Right hindlimb (tissue), 1 donor: ENCODE measurements around the gene CTR9.
A peak's percentile ranks its signal among the peaks of the same experiment; 100 is the strongest.

Source experiments
- DNase-seq: peaks from one replicate; pipeline ENCODE4 v3.0.0-alpha.2; 2018

Gene CTR9

GRCh38 chr11:10750838-10751580 is at the start of gene CTR9:
Gene CTR9, plus strand, starts transcription at chr11:10751246. Its CDS starts 167 bp downstream, at chr11:10751413.
- DNase-seq = peak; percentile 96

- DNase-seq = no peak
Observed at GRCh38 chr11:10701982-10702381, 49.1 kb upstream of the CTR9 start.

GRCh38 chr11:10708131-10708530 is 42.9 kb upstream of the CTR9 start:
- DNase-seq = no peak

- no peak for DNase-seq
Observed at GRCh38 chr11:10709299-10710086, 41.6 kb upstream of the CTR9 start.

GRCh38 chr11:10715571-10715970 is 35.5 kb upstream of the CTR9 start:
- DNase-seq = no peak

- no peak for DNase-seq
Observed at GRCh38 chr11:10716122-10716521, 34.9 kb upstream of the CTR9 start.

- DNase-seq = no peak
Observed at GRCh38 chr11:10716543-10717259, 34.3 kb upstream of the CTR9 start.

GRCh38 chr11:10719616-10720015 is 31.4 kb upstream of the CTR9 start:
- no peak for DNase-seq

GRCh38 chr11:10720881-10721376 is 30.1 kb upstream of the CTR9 start:
- DNase-seq = no peak

GRCh38 chr11:10722307-10722706 is 28.7 kb upstream of the CTR9 start:
- no peak for DNase-seq

- DNase-seq = no peak
Observed at GRCh38 chr11:10725114-10725906, 25.7 kb upstream of the CTR9 start.

GRCh38 chr11:10725907-10726253 is 25.2 kb upstream of the CTR9 start:
- DNase-seq = no peak

- no peak for DNase-seq
Observed at GRCh38 chr11:10727146-10727851, 23.7 kb upstream of the CTR9 start.

- DNase-seq = no peak
Observed at GRCh38 chr11:10728154-10728553, 22.9 kb upstream of the CTR9 start.

- peak; percentile 51 for DNase-seq
Observed at GRCh38 chr11:10728789-10729472, 22.1 kb upstream of the CTR9 start.

GRCh38 chr11:10730151-10730550 is 20.9 kb upstream of the CTR9 start:
- DNase-seq = no peak

GRCh38 chr11:10731064-10731680 is 19.9 kb upstream of the CTR9 start:
- DNase-seq = no peak

GRCh38 chr11:10735481-10736475 is 15.3 kb upstream of the CTR9 start:
- peak; percentile 96 for DNase-seq

- no peak for DNase-seq
Observed at GRCh38 chr11:10742460-10743208, 8.4 kb upstream of the CTR9 start.
